Bronchial epithelial cell (primary cell): ENCODE results near the gene MINDY4B. TPM values are rescaled to one million over a fixed set of nuclear protein-coding genes. Genes with fewer than 3 reads are reported as not detected.

Source experiments
- DNase-seq: peaks from one replicate; pipeline ENCODE4 v3.0.0-alpha.2; 2010; ENCODE audit warnings: low read depth
- FAIRE-seq: peaks from 2 replicates; lab custom pipeline; 2011; peaks lifted over from hg19 to GRCh38; lab: Jason Lieb, UNC
- H3K27me3 ChIP-seq: 2 replicates; pipeline ENCODE4 v1.5.1; 2011; ENCODE audit warnings: low read length; ENCODE audit not compliant: control insufficient read depth, insufficient read depth
- H3K36me3 ChIP-seq: 2 replicates; pipeline ENCODE4 v1.5.1; 2011; ENCODE audit warnings: low read length; ENCODE audit not compliant: control insufficient read depth, insufficient read depth
- H3K4me3 ChIP-seq: 2 replicates; pipeline ENCODE4 v1.5.1; 2011; ENCODE audit warnings: mild to moderate bottlenecking, low read depth, low read length, control low read depth
- total RNA-seq: library from RNA; depleted of rRNA; stranded (reverse); fragments of >200 nt; gene quantifications from 2 replicates; pipeline ENCODE4 v1.2.1, GENCODE V29; 2014
- TF ChIP-seq, protein P1 (sequence below): IDR thresholded peaks from 2 replicates; pipeline ENCODE4 v1.5.1; 2011; ENCODE audit warnings: mild to moderate bottlenecking, moderate library complexity, low read length, control low read depth, inconsistent platforms; ENCODE audit not compliant: insufficient read depth, severe bottlenecking

MINDY4B gene
- total RNA-seq, 1 donor from 2014 or later, result not detected

DNA sequence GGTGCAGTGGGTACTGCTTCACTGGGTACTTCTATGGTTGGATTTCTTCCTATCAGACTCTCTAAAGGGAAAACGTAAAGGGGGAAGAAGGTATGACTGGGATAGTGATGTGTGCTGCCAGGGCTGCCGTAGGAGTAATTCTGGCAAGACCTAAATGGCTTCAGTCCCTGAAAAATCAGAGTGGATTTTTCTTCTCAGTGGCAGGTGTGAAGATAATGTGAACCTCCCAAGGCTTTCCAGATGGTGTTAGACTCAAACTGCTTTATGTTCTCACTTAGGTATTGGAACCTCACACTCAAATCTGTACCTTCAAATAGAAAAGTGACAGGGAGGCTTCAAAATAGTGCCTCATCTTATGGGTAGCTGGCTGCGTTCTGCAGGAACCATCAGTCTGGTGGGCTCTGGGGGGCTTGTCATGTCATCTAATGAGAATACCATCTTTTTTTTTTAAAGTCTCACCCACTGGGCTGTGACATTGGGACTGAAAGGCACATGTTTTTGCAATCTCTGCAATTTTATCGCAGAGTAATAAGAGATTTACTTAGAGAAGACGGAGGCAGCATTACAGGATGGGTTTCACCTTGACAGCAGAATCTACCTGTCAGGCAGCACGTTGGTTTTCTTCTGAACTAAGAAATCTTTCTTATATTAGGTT, 28.5 kb downstream of the MINDY4B start:
- TF ChIP-seq, protein P1, sequence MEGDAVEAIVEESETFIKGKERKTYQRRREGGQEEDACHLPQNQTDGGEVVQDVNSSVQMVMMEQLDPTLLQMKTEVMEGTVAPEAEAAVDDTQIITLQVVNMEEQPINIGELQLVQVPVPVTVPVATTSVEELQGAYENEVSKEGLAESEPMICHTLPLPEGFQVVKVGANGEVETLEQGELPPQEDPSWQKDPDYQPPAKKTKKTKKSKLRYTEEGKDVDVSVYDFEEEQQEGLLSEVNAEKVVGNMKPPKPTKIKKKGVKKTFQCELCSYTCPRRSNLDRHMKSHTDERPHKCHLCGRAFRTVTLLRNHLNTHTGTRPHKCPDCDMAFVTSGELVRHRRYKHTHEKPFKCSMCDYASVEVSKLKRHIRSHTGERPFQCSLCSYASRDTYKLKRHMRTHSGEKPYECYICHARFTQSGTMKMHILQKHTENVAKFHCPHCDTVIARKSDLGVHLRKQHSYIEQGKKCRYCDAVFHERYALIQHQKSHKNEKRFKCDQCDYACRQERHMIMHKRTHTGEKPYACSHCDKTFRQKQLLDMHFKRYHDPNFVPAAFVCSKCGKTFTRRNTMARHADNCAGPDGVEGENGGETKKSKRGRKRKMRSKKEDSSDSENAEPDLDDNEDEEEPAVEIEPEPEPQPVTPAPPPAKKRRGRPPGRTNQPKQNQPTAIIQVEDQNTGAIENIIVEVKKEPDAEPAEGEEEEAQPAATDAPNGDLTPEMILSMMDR, result no peak
- Histone ChIP-seq H3K27me3 (no peaks in the 10 kb centered on the region), H3K4me3 (no peak overlapping the region), H3K36me3 (no peaks in the 10 kb centered on the region)
- DNase-seq (no peak), FAIRE-seq (no peak)

DNA sequence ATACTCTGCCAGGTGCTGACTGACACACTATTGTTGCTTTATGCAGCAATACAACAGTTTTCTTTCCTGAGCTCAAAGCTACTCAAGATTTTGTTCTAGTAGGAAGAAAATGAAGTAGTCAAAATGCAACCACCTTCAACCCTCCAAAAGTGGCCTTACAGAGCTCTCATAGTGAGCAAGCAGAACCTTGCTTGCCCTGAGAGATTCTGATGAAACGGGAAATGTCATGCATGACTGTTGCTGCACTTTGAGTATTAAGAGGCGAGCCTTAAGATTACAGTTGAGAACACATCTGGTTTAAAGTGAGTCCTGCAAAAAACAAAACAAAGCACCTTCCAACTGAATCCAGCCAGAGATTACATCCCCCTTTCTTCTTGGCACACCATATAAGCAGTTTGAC, 29.7 kb downstream of the MINDY4B start:
- Histone ChIP-seq H3K4me3 (no peak overlapping the region), H3K27me3 (no peaks in the 10 kb centered on the region), H3K36me3 (no peaks in the 10 kb centered on the region)
- TF ChIP-seq, protein P1, result no peak
- DNase-seq, result peak; percentile 33
- FAIRE-seq, result no peak

DNA sequence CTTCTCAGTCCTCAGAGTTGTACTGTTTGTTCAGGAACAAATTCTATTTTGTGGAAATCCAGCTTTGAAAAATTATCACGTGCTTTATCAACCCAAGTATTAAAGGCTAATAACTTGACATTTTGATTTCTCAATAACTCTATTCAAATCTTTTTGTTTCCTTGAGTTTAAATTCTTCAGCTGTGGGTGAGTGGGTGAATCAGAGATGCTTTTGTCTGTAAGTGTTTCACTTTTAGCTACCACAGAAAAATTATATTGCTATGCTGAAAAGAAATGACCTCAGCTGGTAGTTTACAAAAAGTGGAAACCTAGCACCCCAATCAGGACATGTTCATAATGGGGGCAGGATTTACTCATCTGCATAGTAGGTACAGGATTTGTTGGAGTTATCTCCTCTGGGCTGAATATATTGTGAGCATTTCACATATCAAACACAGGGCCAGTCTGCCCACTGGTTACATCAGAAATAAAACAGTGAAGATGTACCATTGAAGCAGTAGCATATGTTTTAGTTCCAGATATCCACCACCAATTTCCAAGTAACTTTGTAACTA, 30.5 kb downstream of the MINDY4B start:
- Histone ChIP-seq H3K36me3 (no peaks in the 10 kb centered on the region), H3K4me3 (no peak overlapping the region), H3K27me3 (no peaks in the 10 kb centered on the region)
- DNase-seq (peak; percentile 16), FAIRE-seq (no peak)
- TF ChIP-seq, protein P1, result no peak

DNA sequence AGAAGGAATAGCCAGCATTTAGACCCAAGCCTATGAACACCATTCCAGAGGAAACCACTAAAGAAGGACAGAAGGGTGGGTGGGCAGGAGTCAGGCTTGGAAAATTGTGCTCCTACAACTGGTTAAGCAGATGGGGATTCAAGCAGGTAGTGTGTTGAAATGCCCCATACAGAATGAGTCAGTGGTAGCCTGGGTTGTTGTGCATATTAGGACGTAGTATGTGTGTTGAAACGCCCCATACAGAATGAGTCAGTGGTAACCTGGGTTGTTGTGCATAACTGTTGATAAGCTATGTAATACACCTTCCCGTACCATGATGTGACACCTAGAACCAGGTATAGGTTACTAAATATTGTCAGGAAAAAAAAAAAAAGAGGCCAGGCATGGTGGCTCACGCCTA, 34.0 kb downstream of the MINDY4B start:
- DNase-seq, result peak; percentile 99
- TF ChIP-seq, protein P1, result no peak
- no peak overlapping the region for H3K4me3 ChIP-seq
- no peaks in the 10 kb centered on the region for H3K27me3 ChIP-seq
- no peaks in the 10 kb centered on the region for H3K36me3 ChIP-seq
- FAIRE-seq, result peak; percentile 98

DNA sequence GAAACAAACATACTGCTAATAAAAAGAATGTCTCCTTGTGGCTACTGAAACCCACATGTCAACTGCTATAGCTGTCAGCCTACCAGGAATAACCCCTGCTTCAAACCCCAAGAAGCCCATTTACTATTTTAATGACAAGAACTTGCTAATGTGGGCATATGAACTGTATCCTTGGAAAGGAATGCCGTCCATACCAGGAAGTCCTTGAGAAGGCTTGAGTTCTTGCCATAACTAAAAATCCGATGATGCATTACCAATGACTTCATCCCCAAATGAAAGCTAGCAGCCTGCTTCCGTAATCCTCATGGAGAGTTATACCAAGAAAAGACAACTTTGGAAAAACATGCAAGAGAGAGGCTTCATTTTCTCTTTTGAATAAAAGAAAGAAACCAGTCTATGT, 34.8 kb downstream of the MINDY4B start:
- no peaks in the 10 kb centered on the region for H3K27me3 ChIP-seq
- H3K36me3 ChIP-seq, result no peaks in the 10 kb centered on the region
- H3K4me3 ChIP-seq, result no peak overlapping the region
- FAIRE-seq, result no peak
- TF ChIP-seq, protein P1, result no peak
- DNase-seq, result peak; percentile 87
